Tibial artery (tissue), 4 donors: Measurements from ENCODE around the gene MGLL.

ENCODE experiments used
- DNase-seq, 2 donors: peaks; one replicate each; pipeline ENCODE4 v3.0.0-alpha.2; 2019
- H3K27ac ChIP-seq, 2 donors: fragments of 200-600 bp; sonication (generic) in 1 of 2; 1 replicate in 1 of 2; 2 replicates in 1 of 2; pipeline ENCODE4 v1.5.1; 2018 to 2019; ENCODE audit warnings: mild to moderate bottlenecking in 1 of 2
- H3K27me3 ChIP-seq, 2 donors: fragments of 200-600 bp; sonication (generic) in 1 of 2; one replicate each; pipeline versions ENCODE4 v1.5.1 to v1.6.0; 2016 to 2019
- H3K36me3 ChIP-seq, 3 donors: fragments of 200-600 bp; sonication (generic) in 2 of 3; one replicate each; pipeline ENCODE4 v1.5.1; 2016 to 2019; ENCODE audit warnings: mild to moderate bottlenecking in 2 of 3
- H3K4me1 ChIP-seq, 4 donors: fragments of 200-600 bp; sonication (generic) in 2 of 4; 1 replicate in 3 of 4; 2 replicates in 1 of 4; pipeline ENCODE4 v1.5.1; 2016 to 2019
- H3K4me3 ChIP-seq, 2 donors: fragments of 200-600 bp; sonication (generic) in 1 of 2; 1 replicate in 1 of 2; 2 replicates in 1 of 2; pipeline ENCODE4 v1.5.1; 2018 to 2019; ENCODE audit warnings: mild to moderate bottlenecking in 2 of 2
- H3K9me3 ChIP-seq, 3 donors: fragments of 200-600 bp; sonication (generic) in 1 of 3; one replicate each; pipeline ENCODE4 v1.5.1; 2016 to 2019
- intact Hi-C: fragments of 100-400 bp; cut with DNase I; formaldehyde crosslinking; loops from one replicate; pipeline ENCODE4 v1.15.0; 2023; ENCODE audit warnings: low total_unique reads
- TF ChIP-seq, protein P1 (sequence below), 2 experiments: fragments of 200-600 bp in 1 of 2; fragments of 450-650 bp in 1 of 2; IDR thresholded peaks; one replicate each; pipeline ENCODE4 v1.5.1; 2017 to 2019; ENCODE audit warnings: antibody characterized with exemption in 2 of 2, mild to moderate bottlenecking in 1 of 2, moderate library complexity in 1 of 2

MGLL gene

DNA sequence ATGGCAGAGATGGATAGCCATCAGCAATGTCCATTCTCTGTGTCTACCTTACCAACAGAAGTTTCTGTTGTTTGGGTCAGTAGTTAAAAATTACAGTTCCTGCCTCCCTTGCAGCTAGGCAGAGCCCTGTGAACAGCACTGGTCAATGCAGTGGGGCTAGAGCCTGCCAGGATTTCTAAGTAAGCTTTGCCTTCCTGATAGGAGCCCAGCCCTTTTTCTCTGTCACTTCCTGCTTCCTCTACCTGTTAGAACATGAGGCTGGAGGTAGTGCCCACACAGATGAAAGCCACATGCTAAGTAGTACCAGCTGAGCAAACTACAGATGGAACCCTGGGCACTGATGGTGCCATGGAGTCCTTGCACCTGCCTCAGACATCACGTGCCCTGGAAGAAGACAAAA, 45.0 kb downstream of the MGLL start:
- H3K27ac ChIP-seq: peak overlapping the region in 1 of 2 donors; percentile 17
- DNase-seq: no peak

DNA sequence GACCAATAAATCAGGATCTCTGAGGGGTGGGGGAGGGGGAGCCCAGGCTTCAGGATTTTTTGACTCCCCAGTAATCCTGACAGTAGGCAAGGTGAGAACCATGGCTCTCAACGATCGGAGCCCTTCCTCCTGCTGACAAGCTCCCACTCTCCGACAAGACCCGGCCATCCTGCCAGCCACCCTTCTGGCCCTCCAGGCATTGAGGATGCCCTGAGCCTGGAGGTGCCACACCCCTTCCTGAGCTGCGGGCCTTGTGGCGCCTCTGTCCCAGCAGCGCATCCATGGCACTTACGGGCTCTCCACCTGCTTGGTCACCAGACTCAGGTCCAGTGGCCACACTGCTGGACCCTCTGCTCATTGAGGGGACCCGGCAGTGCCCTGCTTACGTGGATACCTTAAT, 46.0 kb downstream of the MGLL start:
- no peak for DNase-seq
- intact Hi-C loops: no loop called here
- peaks cover 0 to 58% (median 38%) of the 10 kb centered on the region in 4 donors for H3K4me1 ChIP-seq

More for the DNA sequence above, 45.0 kb downstream of the MGLL start:
- peaks cover 0 to 68% (median 47%) of the 10 kb centered on the region in 4 donors for H3K4me1 ChIP-seq
- TF ChIP-seq, protein P1, sequence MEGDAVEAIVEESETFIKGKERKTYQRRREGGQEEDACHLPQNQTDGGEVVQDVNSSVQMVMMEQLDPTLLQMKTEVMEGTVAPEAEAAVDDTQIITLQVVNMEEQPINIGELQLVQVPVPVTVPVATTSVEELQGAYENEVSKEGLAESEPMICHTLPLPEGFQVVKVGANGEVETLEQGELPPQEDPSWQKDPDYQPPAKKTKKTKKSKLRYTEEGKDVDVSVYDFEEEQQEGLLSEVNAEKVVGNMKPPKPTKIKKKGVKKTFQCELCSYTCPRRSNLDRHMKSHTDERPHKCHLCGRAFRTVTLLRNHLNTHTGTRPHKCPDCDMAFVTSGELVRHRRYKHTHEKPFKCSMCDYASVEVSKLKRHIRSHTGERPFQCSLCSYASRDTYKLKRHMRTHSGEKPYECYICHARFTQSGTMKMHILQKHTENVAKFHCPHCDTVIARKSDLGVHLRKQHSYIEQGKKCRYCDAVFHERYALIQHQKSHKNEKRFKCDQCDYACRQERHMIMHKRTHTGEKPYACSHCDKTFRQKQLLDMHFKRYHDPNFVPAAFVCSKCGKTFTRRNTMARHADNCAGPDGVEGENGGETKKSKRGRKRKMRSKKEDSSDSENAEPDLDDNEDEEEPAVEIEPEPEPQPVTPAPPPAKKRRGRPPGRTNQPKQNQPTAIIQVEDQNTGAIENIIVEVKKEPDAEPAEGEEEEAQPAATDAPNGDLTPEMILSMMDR (IDR thresholded peaks at IDR 0.05): no peak
- H3K9me3 ChIP-seq: no peaks in the 10 kb centered on the region
- intact Hi-C loops: no loop called here
- no peak overlapping the region for H3K4me3 ChIP-seq
- no peaks in the 10 kb centered on the region for H3K36me3 ChIP-seq
- H3K27me3 ChIP-seq: no peaks in the 10 kb centered on the region

DNA sequence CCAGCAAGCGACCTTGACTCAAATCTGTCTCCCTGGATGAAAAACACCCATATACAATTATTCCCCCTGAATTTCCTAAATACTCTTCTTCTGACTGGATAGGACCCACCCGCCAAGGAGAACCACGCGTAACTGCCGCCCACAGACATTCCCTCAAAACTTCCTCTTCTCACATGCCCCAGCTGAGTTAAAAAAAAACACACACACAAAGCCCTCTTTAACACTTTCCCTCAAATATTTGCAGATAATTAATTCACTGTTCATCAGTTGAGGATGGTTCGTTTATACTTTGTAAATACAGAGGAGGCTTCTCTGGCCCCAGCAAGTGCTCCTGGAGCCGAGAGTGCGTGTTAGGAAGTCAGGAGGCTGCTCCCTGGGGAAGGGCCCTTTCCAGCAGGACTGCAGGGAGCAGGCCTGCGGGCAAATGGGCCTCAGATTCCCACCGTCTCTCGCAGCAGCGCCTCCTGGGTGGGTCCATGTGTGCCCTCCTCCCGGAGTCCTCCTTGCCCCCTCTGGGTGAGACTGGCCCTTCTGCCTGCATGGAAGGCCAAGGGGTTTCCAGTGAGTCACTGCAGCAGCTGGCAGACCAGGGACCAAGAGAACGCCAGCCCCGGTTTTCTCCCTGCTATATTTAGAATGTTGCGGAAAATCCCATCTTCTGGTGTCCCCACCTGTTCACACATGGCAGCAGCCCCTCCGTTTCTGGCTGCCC, 46.8 kb downstream of the MGLL start:
- Histone ChIP-seq H3K4me3 (peak overlapping the region in 1 of 2 donors; percentile 1), H3K4me1 (peaks cover 0 to 50% (median 31%) of the 10 kb centered on the region in 4 donors), H3K27me3 (no peaks in the 10 kb centered on the region), H3K27ac (peak overlapping the region; percentile 67 to 83), H3K36me3 (no peaks in the 10 kb centered on the region), H3K9me3 (no peaks in the 10 kb centered on the region)
- intact Hi-C loops: no loop called here
- DNase-seq: peak; percentile 68 to 85
- TF ChIP-seq, protein P1 (IDR thresholded peaks at IDR 0.05): no peak

More for the DNA sequence above, 46.0 kb downstream of the MGLL start:
- Histone ChIP-seq H3K27ac (peak overlapping the region; percentile 67 to 83), H3K27me3 (no peaks in the 10 kb centered on the region), H3K36me3 (no peaks in the 10 kb centered on the region), H3K9me3 (no peaks in the 10 kb centered on the region), H3K4me3 (no peak overlapping the region)
- TF ChIP-seq, protein P1 (IDR thresholded peaks at IDR 0.05): no peak

DNA sequence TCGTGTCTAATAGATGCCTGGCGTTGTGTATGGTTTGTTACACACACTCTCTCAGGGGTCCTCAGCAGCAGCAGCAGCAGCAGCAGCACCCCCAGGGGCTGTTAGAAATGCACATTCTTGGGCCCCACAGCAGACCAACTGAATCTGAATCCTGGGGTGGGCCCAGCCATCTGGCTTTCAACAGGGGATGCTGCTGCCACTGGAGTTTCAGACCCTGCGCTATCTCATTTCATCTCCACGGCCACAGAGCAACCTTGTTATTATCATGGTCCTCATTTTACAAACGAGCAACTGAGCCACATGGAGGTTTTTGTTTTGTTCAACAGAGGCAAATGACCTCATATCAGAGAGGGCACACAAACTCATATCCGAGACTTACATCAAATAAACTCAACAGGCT, 47.7 kb downstream of the MGLL start:
- Histone ChIP-seq H3K27ac (peak overlapping the region; percentile 67 to 83), H3K4me1 (peaks cover 0 to 42% (median 24%) of the 10 kb centered on the region in 4 donors), H3K27me3 (no peaks in the 10 kb centered on the region), H3K9me3 (no peaks in the 10 kb centered on the region), H3K36me3 (no peaks in the 10 kb centered on the region), H3K4me3 (no peak overlapping the region)
- DNase-seq: no peak
- intact Hi-C loops: no loop called here
- TF ChIP-seq, protein P1 (IDR thresholded peaks at IDR 0.05): no peak

DNA sequence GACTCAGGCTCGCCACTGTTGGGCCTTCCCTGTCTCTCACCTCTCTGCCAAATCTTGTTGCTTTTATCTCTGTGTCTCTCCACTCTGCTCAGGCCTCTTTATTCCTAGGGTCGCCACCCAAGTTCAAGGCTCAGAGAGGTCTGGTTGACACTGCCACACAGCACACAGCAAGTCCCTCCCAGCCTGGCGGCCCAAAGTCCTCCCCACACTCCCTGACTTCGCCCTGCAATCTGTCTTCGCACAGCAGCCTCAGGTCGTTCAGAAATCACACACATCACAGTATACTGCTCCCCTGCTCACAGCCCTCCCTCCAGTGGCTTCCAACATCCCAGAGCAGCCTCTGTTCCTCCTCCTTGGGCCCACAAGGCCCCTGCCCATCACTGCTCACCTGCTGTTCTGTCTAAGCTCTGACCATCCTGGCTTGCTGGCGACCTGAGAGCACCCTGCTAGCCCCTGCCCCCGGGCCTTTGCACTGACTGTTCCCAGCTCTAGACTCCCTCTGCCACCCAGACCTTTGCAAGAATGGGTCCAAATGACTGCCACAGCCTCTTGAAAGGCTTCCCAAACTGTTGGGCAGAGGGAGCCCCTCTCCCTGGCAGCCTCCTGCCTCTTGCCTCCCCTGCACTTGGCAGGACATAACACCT, 48.4 kb downstream of the MGLL start:
- H3K4me3 ChIP-seq: no peak overlapping the region

More for the DNA sequence above, 48.4 kb downstream of the MGLL start:
- H3K4me1 ChIP-seq: peaks cover 0 to 42% (median 21%) of the 10 kb centered on the region in 4 donors
- H3K9me3 ChIP-seq: no peaks in the 10 kb centered on the region
- H3K27me3 ChIP-seq: no peaks in the 10 kb centered on the region
- no peaks in the 10 kb centered on the region for H3K36me3 ChIP-seq
- TF ChIP-seq, protein P1 (IDR thresholded peaks at IDR 0.05): no peak
- peak overlapping the region; percentile 67 to 83 for H3K27ac ChIP-seq
- no peak for DNase-seq
- intact Hi-C loops: no loop called here
